Fibroblast of upper back skin (primary cell): ENCODE results near the gene API5.
"Not testable (repeated sequence)": the region's sequence is repeated elsewhere in the genome, so short reads cannot be mapped to it uniquely, and the experiment has no call there.

Experiments used
- DNase-seq: peaks from one replicate; pipeline ENCODE4 v3.0.0-alpha.2; 2013

API5 gene

DNA sequence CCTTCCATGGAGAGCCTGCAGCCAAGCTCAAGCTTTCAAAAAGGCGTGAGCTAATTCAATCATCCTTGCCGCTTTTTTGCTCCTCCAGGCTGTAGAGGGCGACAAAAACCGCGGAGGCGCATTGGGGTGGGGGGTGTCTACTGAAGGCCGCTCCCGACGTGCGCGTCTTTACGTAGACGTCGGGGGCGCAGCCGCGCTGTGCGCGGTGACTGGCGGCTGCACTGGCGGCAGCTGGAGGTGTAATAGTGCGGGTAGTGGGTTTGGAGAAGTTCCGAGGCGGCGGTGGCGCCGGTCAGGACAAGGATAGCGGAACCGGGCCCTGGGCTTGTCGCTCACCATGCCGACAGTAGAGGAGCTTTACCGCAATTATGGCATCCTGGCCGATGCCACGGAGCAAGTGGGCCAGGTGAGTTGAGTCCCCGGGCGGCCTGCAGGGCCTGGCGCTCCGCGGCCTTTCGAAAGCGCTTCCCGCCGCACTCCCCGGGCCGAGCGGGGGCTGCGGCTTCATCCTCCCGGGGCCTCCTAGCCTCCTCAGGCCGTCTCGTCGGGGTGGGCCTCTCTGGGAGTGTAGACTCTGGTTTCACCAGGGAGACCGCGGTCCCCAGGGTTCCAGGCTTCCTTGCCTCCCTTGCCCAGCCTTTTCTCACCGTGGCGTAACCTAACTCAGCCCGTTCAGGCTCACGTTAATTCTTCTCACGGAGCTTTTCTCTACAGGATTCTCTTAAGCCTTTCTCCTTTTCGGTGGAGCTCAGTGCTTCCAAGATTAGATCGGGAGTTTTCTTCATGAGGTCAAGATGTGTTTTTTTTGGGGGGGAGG is at the start of gene API5:
Gene API5 (plus strand): TSS at position 206 of the 817 bp plus-strand sequence. CDS start 132 bp downstream, at position 338.
- DNase-seq = peak; percentile 92

- no peak for DNase-seq
Measured at GRCh38 chr11:43267856-43268580, 43.8 kb upstream of the API5 start.

DNA sequence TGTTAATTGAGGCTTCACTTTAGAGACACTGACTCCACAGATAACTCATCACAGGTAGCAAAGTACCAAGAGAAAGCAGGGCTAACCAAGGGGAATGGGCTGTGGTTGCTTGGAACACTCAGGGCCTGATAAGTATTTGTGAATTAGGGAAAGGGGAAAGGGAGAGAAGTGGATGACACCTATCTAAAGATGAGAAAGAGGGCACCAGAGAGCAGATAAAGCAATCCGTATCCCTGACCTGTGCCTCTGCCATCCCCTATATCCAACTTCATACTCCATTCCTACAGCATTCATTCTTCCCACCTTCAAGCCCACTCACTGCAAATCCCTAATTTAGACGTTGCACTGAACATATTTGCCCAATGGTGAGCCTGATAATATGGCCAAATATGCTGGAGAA is 43.0 kb upstream of the API5 start:
- no peak for DNase-seq

DNA sequence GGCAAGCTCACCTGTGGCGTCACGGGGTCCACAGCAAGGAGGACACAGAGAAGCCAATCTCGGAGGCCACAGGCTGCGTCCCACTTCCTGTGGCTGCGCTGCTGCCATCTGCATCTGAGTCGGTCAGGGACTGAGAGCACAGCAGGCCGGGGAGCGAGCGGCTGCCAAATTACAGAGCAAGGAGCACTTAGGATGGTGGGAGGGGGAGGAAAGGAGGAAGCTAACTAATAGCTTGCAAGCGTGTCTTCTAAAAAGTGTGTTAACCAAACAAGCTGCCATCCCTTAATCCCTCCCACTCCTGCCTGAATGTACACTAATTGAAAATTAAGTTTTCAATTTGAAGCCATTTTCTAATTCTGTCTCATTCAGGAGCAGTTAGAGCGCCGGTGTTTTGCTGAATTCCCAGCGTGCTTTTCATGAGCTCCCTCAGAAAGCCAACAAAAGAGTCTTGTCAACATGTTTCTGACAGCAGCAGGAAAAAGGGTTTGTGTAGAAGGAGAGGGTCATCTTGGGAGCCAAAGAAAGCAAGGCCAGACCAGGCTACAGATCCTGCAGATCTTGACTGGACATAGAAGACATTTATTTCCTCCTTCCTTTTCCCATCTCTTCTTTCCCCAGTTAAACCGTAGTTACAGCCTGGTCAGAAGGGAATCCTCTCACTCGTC is 42.4 kb upstream of the API5 start:
- DNase-seq = no peak

DNA sequence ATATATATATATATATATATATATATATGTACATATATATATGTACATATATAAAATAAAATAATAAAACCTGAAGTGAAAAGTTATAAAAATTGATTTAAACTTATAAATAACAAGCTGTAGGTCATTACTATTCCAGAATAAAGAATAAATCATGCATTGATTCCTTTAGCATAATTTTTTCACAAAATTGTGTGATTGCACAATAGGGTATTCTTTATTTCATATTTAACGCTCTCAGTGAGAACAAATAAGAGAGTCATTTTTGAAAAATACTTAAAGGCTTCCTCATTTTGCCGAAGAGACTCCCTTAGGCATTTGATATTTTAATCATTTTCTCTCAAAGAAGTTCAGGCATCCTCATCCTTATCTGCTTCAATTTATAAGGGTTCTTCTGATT is 41.3 kb upstream of the API5 start:
- DNase-seq = no peak

DNA sequence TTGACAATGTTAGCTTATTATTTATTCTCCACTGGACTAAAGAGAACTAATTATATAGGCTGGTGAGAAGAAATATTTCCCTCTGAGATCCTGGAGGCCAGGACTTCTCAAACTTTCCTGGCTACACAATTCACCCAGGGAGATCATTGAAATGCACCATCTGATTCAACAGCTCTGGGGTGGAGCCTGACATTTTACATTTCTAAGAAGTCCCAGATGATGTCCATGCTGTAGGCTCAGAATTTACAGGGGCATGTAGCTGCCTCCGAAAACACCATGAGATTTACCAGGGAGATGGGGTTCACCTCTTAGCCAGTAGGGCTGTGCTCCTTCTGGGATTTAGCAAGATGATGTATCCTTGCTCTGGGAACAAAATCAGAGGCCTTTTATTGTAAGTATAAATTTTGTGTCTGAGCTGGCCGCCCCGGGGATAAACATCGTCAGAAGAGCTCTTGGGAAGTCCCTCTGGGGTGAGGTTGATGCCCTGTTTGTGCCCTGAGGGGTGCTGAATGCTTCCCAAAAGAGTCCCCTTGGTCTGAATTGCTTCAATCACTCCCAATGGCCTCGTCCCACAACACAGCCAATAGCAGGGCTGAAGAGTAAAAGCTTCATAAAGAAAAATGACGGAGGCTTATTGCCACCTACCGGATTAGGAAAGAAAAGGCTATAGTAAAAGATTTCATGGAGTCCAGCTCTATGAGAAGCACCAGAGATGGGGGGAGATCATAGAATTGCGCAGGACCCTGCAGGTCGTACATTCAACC is 33.4 kb upstream of the API5 start:
- peak; percentile 50 for DNase-seq

GRCh38 chr11:43282607-43283440 is 29.0 kb upstream of the API5 start:
- DNase-seq = peak; percentile 25

GRCh38 chr11:43285826-43286225 is 26.0 kb upstream of the API5 start:
- DNase-seq = peak; percentile 4

DNA sequence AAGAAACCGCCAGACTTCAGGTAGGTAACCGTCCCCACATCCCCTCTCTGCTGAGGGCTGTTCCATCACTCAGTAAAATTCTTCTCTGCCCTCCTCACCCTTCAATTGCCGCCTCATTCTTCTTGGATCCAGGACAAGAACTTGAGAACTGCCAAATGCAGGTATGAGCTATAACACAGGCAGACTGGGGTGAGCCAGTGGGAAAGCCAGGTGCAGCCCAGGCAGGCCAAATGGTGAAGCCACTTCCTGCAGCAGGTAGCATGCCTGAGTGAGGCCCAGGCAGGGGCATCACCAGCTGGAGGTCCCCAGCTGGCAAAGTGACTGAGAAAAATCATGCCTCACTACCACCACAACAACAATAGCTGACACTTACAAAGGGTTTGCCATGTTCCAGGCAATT is 22.4 kb upstream of the API5 start:
- DNase-seq = no peak

- DNase-seq = no peak
Measured at GRCh38 chr11:43298397-43298796, 13.4 kb upstream of the API5 start.

DNA sequence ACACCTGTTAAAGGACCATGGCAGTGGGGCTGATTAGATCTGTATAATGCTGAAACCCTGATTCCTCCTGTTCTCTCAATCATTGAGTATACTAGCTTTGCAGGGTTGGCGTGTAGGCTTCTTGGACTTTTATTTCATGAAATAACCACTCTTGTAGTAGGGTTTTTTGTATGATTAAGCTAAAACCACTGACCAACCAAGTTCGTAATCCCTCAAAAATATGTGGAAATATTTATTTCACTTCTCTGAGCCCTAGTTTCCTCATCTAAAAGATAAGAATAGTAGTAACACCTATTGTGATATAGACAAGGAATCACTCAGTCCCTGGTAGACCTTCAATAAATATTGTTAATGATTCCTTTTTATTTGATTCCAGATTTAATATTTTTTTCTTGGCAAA is 4.2 kb downstream of the API5 start:
- no peak for DNase-seq

- DNase-seq = peak; percentile 41
Measured at GRCh38 chr11:43316451-43316850, 4.7 kb downstream of the API5 start.

DNA sequence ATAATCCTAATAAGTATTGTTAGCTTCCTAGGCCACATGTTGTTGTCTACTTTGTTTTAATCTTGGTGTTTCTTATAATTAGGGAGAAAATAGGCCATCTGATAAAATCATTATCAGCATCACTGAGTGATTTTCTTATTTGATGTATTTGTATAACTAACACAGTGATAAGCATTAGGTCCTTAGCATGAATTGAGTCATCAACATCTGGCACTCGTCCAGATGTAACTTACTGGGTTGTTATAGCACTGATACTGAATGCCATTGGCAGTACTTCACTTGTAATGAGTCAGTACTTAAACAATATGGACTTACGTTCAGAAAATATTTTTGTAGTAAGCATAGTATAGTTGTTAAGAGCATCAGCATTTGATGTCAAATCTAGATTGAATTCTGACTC is 16.2 kb downstream of the API5 start:
- peak; percentile 90 for DNase-seq

DNA sequence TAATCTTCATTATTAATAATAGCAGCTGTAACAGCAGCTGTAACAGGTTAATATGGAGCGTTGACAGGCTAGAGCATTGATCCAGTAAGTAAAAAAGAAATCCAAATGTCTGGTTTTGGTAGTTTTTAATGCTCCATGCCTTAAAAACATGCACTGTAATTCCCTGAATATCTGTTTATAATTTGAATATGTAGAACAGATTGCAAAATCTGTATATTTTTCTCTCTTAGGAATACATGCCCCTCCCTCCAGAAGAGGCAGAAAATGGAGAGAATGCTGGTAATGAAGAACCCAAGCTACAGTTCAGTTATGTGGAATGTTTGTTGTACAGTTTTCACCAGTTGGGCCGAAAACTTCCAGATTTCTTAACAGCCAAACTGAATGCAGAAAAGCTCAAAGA is 16.7 kb downstream of the API5 start:
- no peak for DNase-seq

DNA sequence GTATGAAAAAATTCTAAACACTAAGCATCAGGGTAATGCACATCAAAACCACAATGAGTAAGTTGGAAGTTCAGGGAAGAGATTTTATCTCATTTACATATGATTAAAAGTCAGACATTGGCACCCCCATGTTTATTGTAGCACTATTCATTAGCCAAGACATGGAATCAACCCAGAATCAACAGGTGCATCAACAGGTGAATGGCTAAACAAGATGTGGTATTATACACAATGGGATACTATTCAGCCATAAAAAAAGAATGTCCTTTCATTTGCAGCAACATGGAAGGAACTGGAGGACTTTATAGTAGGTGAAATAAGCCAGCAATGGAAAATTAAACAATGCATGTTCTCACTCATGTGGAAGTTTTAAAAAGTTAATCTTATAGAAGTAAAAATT is 29.4 kb downstream of the API5 start:
- DNase-seq = no peak

- DNase-seq = not testable (repeated sequence)
Measured at GRCh38 chr11:43351426-43351825, 39.6 kb downstream of the API5 start.

- DNase-seq = no peak
Measured at GRCh38 chr11:43354311-43354710, 42.5 kb downstream of the API5 start.

- DNase-seq = no peak
Measured at GRCh38 chr11:43356336-43356735, 44.5 kb downstream of the API5 start.

DNA sequence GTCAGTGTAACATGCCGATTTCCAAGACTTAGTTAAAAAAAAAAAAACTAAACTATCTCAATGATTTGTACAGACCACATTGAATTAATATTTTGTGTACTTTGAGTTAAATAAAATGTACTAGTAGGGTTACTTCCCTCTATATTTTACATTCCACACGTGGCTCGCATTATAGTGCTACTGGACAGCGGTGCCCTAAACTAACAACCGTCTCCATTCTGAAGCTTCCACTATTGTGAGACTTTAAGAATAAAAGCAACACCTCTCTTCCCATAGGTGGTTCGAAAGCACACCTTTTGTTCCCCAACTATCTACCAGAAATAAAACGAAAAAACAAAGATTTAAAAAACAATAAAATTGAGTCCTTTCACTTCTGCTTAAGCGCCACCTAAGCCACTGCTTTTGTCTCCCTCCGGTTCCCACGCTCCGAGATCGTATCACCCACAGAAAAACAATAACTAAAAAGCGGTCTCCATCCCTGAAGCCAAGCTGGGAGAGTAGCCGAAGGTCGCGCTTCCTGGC is 46.5 kb downstream of the API5 start:
- no peak for DNase-seq

GRCh38 chr11:43358801-43359421 is 47.1 kb downstream of the API5 start, which contains the start of gene TTC17:
Gene TTC17, plus strand, starts transcription at chr11:43358920. Its CDS starts 35 bp downstream, at chr11:43358955.
- DNase-seq = peak; percentile 90

DNA sequence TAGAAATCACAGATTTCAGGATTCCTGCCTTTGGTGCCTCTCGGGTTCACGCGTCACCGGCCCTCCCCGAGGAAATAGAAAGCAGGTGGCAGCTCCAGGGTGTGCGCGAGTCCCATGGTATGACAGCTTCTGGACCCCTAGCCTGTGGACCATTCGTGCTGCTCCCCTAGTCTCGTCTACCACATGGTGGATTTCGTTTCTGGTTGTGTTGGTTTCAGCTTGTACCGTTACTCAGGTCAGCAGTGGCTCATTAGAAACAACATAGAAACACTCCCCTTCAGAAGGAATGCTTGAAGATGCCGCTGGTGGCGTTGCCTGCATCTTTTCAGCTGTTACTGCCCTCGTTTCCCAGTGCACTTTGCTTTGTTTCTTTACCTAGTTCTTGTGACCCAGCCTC is 47.6 kb downstream of the API5 start:
- peak; percentile 10 for DNase-seq
